Caco-2 (cell line): ENCODE results near the gene ARHGEF4. TPM values are rescaled to one million over a fixed set of nuclear protein-coding genes. Genes with fewer than 3 reads are reported as not detected.
"Not testable (repeated sequence)": the region's sequence is repeated elsewhere in the genome, so short reads cannot be mapped to it uniquely, and the experiment has no call there.

Experiments used
- BruUV-seq: library from RNA; stranded (reverse); fragments of 400-500 nt; replicated peaks from 2 replicates; lab custom pipeline; 2021; lab: Mats Ljungman, UMichigan
- CTCF ChIA-PET: fragments of 300-600 bp; sonication (Branson Sonifier 250); formaldehyde crosslinking; loops from one replicate; lab custom pipeline; 2022; ENCODE audit warnings: antibody characterized with exemption; lab: Charles Lee
- POLR2A ChIA-PET: fragments of 300-600 bp; sonication (Branson Sonifier 250); formaldehyde crosslinking; loops from one replicate; lab custom pipeline; 2022; ENCODE audit warnings: antibody characterized with exemption; lab: Charles Lee
- DNase-seq, 2 experiments: peaks; one replicate each; pipeline versions ENCODE4 v3.0.0 to v3.0.0-alpha.2; 2020 to 2022
- H3K27me3 ChIP-seq: replicated peaks from 2 replicates; pipeline ENCODE4 v1.6.0; 2011; ENCODE audit warnings: low read length; ENCODE audit not compliant: control insufficient read depth, insufficient read depth
- H3K36me3 ChIP-seq: 2 replicates; pipeline ENCODE4 v1.5.1; 2011; ENCODE audit warnings: low read length; ENCODE audit not compliant: control insufficient read depth, insufficient read depth
- H3K4me1 ChIP-seq: fragments of 250-450 bp; sonication (Bioruptor Pico); 2 replicates; pipeline ENCODE4 v1.5.1; 2020; ENCODE audit warnings: mild to moderate bottlenecking
- H3K4me3 ChIP-seq: 2 replicates; pipeline ENCODE4 v1.5.1; 2011; ENCODE audit warnings: low read depth, mild to moderate bottlenecking, control low read depth, low read length
- H3K9me3 ChIP-seq: fragments of 250-450 bp; sonication (Bioruptor Pico); 2 replicates; pipeline ENCODE4 v1.5.1; 2020; ENCODE audit warnings: mild to moderate bottlenecking, moderate library complexity
- H3K27ac Mint-ChIP-seq: one replicate; pipeline ENCODE4 v1.8.0; 2022; ENCODE audit warnings: mixed read lengths; ENCODE audit not compliant: unreplicated experiment
- H3K27me3 Mint-ChIP-seq: one replicate; pipeline ENCODE4 v1.8.0; 2022; ENCODE audit warnings: mixed read lengths; ENCODE audit not compliant: insufficient read depth, unreplicated experiment
- H3K36me3 Mint-ChIP-seq: one replicate; pipeline ENCODE4 v1.8.0; 2022; ENCODE audit warnings: mild to moderate bottlenecking, mixed read lengths; ENCODE audit not compliant: insufficient read depth, unreplicated experiment
- H3K4me1 Mint-ChIP-seq: one replicate; pipeline ENCODE4 v1.8.0; 2022; ENCODE audit warnings: low read depth, mixed read lengths; ENCODE audit not compliant: unreplicated experiment
- H3K4me3 Mint-ChIP-seq: one replicate; pipeline ENCODE4 v1.8.0; 2022; ENCODE audit warnings: mild to moderate bottlenecking, moderate library complexity, mixed read lengths; ENCODE audit not compliant: unreplicated experiment
- H3K9me3 Mint-ChIP-seq: one replicate; pipeline ENCODE4 v1.8.0; 2022; ENCODE audit warnings: mixed read lengths; ENCODE audit not compliant: unreplicated experiment
- CTCF ChIP-seq, 2 experiments: fragments of 200-600 bp in 1 of 2; IDR thresholded peaks; 1 replicate in 1 of 2; 2 replicates in 1 of 2; pipeline versions ENCODE4 v1.5.1 to v1.8.0; 2011 to 2022; ENCODE audit warnings: antibody characterized with exemption in 1 of 2, control low read depth in 1 of 2, inconsistent platforms in 1 of 2, low read depth in 1 of 2, low read length in 1 of 2, mild to moderate bottlenecking in 1 of 2, moderate library complexity in 1 of 2; ENCODE audit not compliant: insufficient read depth in 1 of 2, severe bottlenecking in 1 of 2, unreplicated experiment in 1 of 2
- intact Hi-C: fragments of 100-400 bp; cut with micrococcal nuclease; formaldehyde crosslinking; loops from one replicate; pipeline ENCODE4 v1.10.0; 2022; ENCODE audit not compliant: unreplicated experiment
- total RNA-seq: library from RNA; stranded (reverse); gene quantifications from 2 replicates; pipeline ENCODE4 v1.2.3, GENCODE V29; 2022

The ARHGEF4 gene
- total RNA-seq, 1 experiment from 2014 or later: 1.8 TPM

GRCh38 chr2:131064589-131065512, 228.1 kb downstream of the ARHGEF4 start:
- H3K9me3 ChIP-seq: no peaks in the 10 kb centered on the region
- no peak overlapping the region for H3K4me3 Mint-ChIP-seq
- H3K9me3 Mint-ChIP-seq: no peaks in the 10 kb centered on the region
- DNase-seq: no peak
- POLR2A ChIA-PET: no interaction called here
- no peaks in the 10 kb centered on the region for H3K27me3 Mint-ChIP-seq
- no peaks in the 10 kb centered on the region for H3K4me1 ChIP-seq
- no TSS peak for BruUV-seq
- H3K27ac Mint-ChIP-seq: no peak overlapping the region
- H3K4me1 Mint-ChIP-seq: peaks cover 7% of the 10 kb centered on the region
- H3K36me3 ChIP-seq: peaks cover 4% of the 10 kb centered on the region
- intact Hi-C loops: no loop called here
- no peak for TF ChIP-seq CTCF (IDR thresholded peaks at IDR 0.05; ENCODE audit: insufficient read depth in 1 of 2, low read depth in 1 of 2, low read length in 1 of 2, severe bottlenecking in 1 of 2, unreplicated experiment in 1 of 2)
- H3K4me3 ChIP-seq: no peak overlapping the region
- peaks cover 78% of the 10 kb centered on the region for H3K36me3 Mint-ChIP-seq
- CTCF ChIA-PET: no interaction called here
- no peaks in the 10 kb centered on the region for H3K27me3 ChIP-seq

GRCh38 chr2:131067465-131068125, 230.9 kb downstream of the ARHGEF4 start:
- Histone ChIP-seq H3K4me3 (no peak overlapping the region), H3K27me3 (no peaks in the 10 kb centered on the region), H3K4me1 (no peaks in the 10 kb centered on the region), H3K9me3 (no peaks in the 10 kb centered on the region), H3K36me3 (peaks cover 4% of the 10 kb centered on the region)
- no peak for DNase-seq
- Mint-ChIP-seq H3K27ac (no peak overlapping the region), H3K4me1 (peaks cover 7% of the 10 kb centered on the region), H3K36me3 (peaks cover 82% of the 10 kb centered on the region), H3K27me3 (no peaks in the 10 kb centered on the region), H3K9me3 (no peaks in the 10 kb centered on the region), H3K4me3 (no peak overlapping the region)
- no peak for TF ChIP-seq CTCF (IDR thresholded peaks at IDR 0.05; ENCODE audit: insufficient read depth in 1 of 2, low read depth in 1 of 2, low read length in 1 of 2, severe bottlenecking in 1 of 2, unreplicated experiment in 1 of 2)
- ChIA-PET CTCF (no interaction called here), POLR2A (no interaction called here)
- no TSS peak for BruUV-seq
- intact Hi-C loops: no loop called here

DNA sequence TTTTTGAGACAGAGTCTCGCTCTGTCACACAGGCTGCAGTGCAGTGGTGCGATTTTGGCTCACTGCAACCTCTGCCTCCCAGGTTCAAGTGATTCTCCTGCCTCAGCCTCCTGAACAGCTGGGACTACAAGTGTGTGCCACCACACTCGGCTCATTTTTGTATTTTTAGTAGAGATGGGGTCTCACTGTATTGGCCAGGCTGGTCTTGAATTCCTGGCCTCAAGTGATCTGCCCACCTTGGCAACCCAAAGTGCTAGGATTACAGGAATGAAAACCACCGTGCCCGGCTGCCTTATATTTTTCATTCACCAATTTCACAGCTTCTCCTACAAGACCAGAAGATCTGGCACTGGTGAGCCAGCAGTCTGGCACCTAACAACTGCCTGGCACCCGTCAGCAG, 231.5 kb downstream of the ARHGEF4 start:
- H3K36me3 Mint-ChIP-seq: peaks cover 82% of the 10 kb centered on the region
- H3K9me3 ChIP-seq, H3K4me3 Mint-ChIP-seq, BruUV-seq, H3K27me3 ChIP-seq, H3K36me3 ChIP-seq, POLR2A ChIA-PET, H3K4me3 ChIP-seq, DNase-seq, H3K4me1 Mint-ChIP-seq, H3K27me3 Mint-ChIP-seq, intact Hi-C loops, H3K9me3 Mint-ChIP-seq, CTCF ChIA-PET, H3K4me1 ChIP-seq, H3K27ac Mint-ChIP-seq: not testable (repeated sequence)

- intact Hi-C loops, BruUV-seq, H3K9me3 Mint-ChIP-seq, H3K4me1 ChIP-seq, H3K9me3 ChIP-seq, H3K4me3 ChIP-seq, CTCF ChIA-PET, H3K27me3 Mint-ChIP-seq, DNase-seq, POLR2A ChIA-PET, H3K27ac Mint-ChIP-seq, H3K4me3 Mint-ChIP-seq, H3K4me1 Mint-ChIP-seq, H3K27me3 ChIP-seq, H3K36me3 ChIP-seq: not testable (repeated sequence)
- H3K36me3 Mint-ChIP-seq: peaks cover 100% of the 10 kb centered on the region
These were observed 238.9 kb downstream of the ARHGEF4 start for GRCh38 chr2:131075578-131075977.
